Stimulated activated CD4-positive, alpha-beta T cell treated with anti-CD3 and anti-CD28 coated beads, Interleukin-2, amount 100 ng/mL, for 4 hours (primary cell): ENCODE data around the gene FAM168A.
"Not testable (repeated sequence)": the region's sequence is repeated elsewhere in the genome, so short reads cannot be mapped to it uniquely, and the experiment has no call there.

Experiments
- DNase-seq: peaks from one replicate; pipeline ENCODE4 v3.0.0-alpha.2; 2020; ENCODE audit warnings: low read depth

The FAM168A gene

GRCh38 chr11:73467505-73467904, 130.4 kb downstream of the FAM168A start:
- no peak for DNase-seq

GRCh38 chr11:73466643-73467042, 131.3 kb downstream of the FAM168A start:
- no peak for DNase-seq

- no peak for DNase-seq
Observed at GRCh38 chr11:73465871-73466270, 132.0 kb downstream of the FAM168A start.

GRCh38 chr11:73465023-73465675, 132.8 kb downstream of the FAM168A start:
- no peak for DNase-seq

GRCh38 chr11:73464347-73464746, 133.6 kb downstream of the FAM168A start:
- DNase-seq = no peak

DNA sequence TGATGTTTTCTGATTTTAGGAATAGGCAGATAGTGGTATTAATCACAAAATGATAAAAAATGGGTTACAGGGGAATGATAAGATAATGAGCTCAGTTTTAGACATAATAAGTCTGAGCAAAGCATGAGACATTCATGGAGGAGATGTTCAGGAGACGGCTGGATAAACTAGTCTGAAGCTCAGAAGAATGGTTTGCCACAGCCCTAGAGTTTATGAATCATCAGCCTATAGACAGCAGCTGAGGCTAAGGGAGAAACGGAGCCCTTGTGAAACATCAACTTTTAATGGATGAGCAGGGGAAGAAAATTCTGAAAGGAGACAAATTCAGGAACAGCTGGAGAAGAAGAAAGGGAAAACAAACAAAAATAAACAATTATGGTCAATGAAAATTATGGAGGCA, 134.6 kb downstream of the FAM168A start:
- DNase-seq = no peak

DNA sequence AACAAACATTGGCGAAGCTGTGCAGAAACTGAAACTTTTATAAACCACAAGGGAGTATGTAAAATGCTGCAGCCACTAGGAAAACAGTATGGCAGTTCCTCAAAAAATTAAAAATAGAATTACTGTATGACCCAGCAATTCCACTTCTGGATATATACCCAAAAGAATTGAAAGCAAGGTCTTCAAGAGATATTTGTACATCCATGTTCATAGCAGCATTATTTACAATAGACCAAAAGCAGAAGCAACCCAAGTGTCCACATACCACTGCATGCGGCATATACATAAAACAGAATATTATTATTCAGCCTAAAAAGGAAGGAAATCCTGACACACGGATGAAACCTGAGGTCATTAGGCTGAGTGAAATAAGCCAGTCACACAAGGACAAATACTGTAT, 135.9 kb downstream of the FAM168A start:
- no peak for DNase-seq

DNA sequence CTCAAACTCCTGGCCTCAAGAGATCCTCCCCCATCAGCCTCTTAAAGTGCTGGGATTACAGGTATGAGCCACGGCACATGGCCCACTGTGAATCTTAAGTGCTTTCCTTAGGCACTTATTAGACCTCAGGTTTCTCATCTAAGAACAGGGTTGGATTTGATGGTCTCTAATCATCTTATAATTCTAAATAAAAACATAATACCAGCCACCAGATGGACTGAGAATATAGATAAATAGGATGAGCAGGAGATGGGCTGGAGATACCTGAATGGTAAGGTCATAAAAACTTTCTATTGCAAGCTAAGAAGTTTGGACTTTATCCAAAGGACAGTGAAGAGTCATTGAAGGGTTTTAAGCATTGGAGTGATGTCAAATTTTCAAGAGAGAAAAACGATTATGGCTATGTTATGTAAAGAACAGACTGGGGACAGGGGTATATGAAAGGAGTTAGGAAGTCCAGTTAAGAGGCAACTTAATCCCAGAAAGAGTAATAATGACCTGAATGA, 136.5 kb downstream of the FAM168A start:
- no peak for DNase-seq

DNA sequence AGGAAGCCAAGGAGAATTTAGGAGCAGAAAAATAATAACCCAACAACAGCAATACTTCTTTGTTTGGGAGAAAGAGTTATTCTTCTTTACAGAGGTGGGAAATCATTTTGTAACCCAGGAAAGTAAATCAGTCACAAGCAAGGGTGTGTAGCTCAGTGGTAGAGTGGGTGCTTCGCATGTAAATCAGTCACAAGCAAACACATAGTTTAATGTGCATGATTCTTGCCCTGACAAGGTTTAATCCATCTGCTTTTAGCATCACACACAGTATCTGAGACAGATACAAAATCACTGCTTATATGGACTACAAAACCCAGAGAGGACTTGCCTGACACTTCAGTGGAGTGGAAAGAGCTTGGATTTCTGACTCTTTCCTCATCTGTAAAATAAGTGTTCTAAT, 139.7 kb downstream of the FAM168A start:
- no peak for DNase-seq

DNA sequence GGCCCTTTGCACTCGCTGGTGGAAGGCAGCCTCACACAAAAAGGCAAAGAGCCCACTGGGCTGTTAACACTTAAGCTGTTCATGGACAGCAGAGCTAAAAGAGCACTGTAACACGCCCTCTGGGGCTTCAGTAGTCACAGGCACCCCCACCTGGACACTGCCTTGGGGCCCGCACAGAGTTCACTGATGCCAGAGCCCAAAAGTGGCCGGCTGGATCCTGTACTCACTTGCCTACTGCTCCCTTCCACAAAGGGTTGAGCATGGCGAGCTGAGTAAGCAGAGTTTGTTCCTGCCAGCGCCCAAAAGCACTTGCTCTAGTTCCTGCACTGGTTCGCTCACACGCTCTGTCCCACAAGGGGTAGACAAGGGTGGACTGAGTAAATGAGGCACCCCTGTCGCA, 142.9 kb downstream of the FAM168A start:
- DNase-seq = no peak

DNA sequence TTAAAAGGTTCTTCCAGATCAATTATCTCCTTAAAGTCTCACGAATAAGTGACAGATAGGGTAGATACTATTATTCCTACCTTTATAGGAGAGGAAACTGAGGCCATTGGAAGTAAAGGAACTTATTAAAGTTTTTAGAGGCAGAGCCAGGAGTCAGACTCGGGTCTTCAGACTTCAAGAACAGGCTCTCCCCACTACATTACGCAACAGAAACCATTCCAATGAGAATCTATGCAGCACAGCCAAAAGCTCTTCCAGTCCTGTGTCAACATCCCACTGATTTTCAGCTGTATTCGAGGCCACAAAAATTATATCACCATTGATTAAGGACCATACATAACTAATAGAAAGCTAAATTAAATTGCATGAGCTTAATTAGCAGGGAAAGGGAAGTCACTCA, 144.3 kb downstream of the FAM168A start:
- no peak for DNase-seq

GRCh38 chr11:73452726-73453125, 145.2 kb downstream of the FAM168A start:
- DNase-seq = no peak

DNA sequence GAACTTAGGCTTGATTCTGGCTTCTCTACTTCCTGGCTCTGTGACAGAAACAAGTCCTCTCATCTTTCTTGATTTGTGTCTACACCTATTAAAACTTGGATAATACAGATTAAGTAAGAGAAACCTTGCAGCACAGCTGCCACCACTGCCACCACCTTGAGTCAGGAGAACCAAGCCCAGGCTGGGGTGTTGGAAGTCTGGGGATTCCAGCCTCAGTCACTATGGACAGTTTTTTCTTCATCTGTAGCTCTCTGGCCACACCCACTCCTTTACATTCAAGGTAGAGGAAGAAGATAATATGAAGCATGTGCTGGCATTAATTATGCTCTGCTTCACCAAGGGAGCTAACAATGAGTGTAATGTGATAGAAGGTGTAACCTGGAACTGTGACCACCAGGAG, 146.0 kb downstream of the FAM168A start:
- DNase-seq = no peak

- no peak for DNase-seq
Observed at GRCh38 chr11:73446766-73447165, 151.1 kb downstream of the FAM168A start.

GRCh38 chr11:73445980-73446379, 151.9 kb downstream of the FAM168A start:
- DNase-seq = no peak

DNA sequence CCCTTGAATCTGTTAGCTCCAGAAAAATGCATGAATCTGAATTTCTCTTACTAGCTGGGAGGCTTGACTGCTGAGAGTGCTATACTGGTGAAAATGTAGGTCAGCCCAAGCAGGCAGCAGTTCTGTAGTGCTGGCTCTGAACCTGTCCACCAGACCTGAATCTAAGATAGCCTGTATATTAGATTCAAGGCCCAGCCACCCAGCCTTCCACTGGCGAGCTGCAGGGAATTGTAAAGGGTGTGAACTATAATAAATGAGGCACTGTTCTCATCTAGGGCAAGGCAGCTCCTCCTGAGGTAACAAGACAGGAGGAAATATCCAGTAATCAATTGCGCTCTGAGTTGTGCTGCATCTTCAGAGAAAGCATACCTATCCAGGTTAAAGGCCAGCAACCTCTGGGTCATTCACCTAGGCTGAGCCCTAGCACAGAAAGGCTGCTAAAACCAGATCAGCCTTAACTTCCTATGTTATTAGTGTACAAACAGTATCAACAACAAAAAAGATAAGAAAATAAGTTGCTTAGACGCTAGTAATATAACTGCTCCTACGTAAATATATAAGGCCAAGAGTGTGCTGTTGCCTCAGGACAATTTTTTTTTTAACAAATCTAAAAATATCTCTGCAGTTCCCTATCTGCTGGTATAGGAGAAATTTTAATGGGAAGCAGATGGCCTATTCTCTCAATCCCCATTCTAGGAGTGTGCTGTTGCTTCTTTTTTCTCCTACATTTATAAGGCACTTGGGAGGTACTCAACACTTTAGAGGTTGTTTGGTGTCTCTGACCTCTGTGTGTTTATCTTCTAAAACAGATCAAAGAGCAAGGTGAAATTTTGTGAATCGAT, 158.7 kb downstream of the FAM168A start:
- no peak for DNase-seq

- not testable (repeated sequence) for DNase-seq
Observed at GRCh38 chr11:73436859-73437258, 161.1 kb downstream of the FAM168A start.

DNA sequence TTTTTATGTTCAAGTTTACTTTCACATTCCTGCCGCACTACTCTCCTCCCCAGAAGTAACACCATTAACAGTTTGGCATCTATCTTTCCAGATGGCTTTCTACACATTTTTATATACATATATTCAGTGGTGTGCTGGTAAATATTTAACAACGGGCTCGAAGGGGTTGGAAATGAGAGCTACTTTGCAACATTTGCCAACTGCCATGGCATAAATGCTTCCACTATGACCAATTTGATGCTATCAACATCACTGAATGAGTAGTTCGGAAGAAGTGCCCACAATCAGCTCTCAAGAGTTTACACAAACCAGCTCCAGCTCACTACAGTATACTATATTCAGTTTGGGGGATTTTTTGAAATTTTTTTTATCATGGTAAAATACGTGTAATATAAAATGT, 166.5 kb downstream of the FAM168A start:
- DNase-seq = no peak

- no peak for DNase-seq
Observed at GRCh38 chr11:73430326-73430725, 167.6 kb downstream of the FAM168A start.

GRCh38 chr11:73429121-73429750, 168.7 kb downstream of the FAM168A start:
- DNase-seq = no peak

DNA sequence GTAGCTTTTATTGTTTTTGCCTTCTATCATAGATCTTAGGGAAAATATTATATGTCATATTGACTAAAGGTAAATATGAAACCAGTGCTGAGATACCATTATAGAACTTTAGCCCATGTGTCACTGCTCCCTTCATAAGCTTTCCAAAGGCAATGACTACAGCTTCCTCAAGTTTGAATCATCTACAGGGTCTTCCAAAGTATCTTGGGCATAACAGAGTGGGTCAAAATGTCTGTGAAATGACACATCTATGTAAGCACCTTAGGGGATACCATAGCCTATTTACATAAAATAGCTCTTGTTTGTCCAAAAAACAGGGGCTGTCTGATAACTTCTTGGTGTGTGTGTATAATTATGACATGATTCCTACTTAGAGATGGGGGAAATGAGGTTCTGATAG, 169.2 kb downstream of the FAM168A start:
- DNase-seq = no peak

DNA sequence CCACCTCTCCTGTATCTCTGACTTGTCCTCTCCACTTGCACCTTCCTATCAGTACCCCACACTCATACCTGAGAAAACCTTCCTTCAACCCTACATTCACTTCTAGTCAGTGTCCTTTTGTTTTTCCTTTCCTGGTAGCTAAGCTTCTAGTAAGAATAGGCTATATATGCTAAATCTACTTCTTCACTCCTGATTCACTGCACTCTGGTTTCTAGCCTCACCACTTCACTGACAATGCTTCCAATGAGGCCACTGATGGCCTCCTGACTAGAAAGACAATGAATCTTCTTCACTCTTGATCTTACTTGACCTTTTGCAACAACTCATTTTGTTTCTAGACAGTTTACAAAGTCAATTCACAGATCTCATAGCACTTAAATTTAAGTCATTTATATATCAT, 169.7 kb downstream of the FAM168A start:
- no peak for DNase-seq
